Measurements from ENCODE around the gene MT4.

Gene MT4

GRCh38 chr16:56606071-56606475 is 41.2 kb downstream of the MT4 start:
- Histone ChIP-seq H3K4me3 (ENCODE audit: low read depth, low read length) (no peak overlapping the region), H3K27me3 (ENCODE audit: control insufficient read depth, insufficient read depth, low read length) (peaks cover 39% of the 10 kb centered on the region), H3K36me3 (ENCODE audit: control insufficient read depth, insufficient read depth, low read length) (no peaks in the 10 kb centered on the region), H3K4me1 (ENCODE audit: control insufficient read depth, insufficient read depth, low read length) (peaks cover 36% of the 10 kb centered on the region), H3K27ac (ENCODE audit: low read depth, low read length) (no peak overlapping the region), H3K9ac (ENCODE audit: low read length) (no peak overlapping the region), H3K9me3 (ENCODE audit: control insufficient read depth, insufficient read depth, low read depth, low read length) (no peaks in the 10 kb centered on the region)

- Histone ChIP-seq H3K27ac (ENCODE audit: low read depth, low read length) (no peak overlapping the region), H3K9me3 (ENCODE audit: control insufficient read depth, insufficient read depth, low read depth, low read length) (no peaks in the 10 kb centered on the region), H3K4me1 (ENCODE audit: control insufficient read depth, insufficient read depth, low read length) (peaks cover 36% of the 10 kb centered on the region), H3K36me3 (ENCODE audit: control insufficient read depth, insufficient read depth, low read length) (no peaks in the 10 kb centered on the region), H3K4me3 (ENCODE audit: low read depth, low read length) (no peak overlapping the region), H3K9ac (ENCODE audit: low read length) (no peak overlapping the region), H3K27me3 (ENCODE audit: control insufficient read depth, insufficient read depth, low read length) (peaks cover 44% of the 10 kb centered on the region)
Observed at GRCh38 chr16:56606476-56607108, 41.7 kb downstream of the MT4 start.

- Histone ChIP-seq H3K4me1 (ENCODE audit: control insufficient read depth, insufficient read depth, low read length) (peaks cover 36% of the 10 kb centered on the region), H3K27ac (ENCODE audit: low read depth, low read length) (no peak overlapping the region), H3K9me3 (ENCODE audit: control insufficient read depth, insufficient read depth, low read depth, low read length) (no peaks in the 10 kb centered on the region), H3K36me3 (ENCODE audit: control insufficient read depth, insufficient read depth, low read length) (no peaks in the 10 kb centered on the region), H3K4me3 (ENCODE audit: low read depth, low read length) (no peak overlapping the region), H3K27me3 (ENCODE audit: control insufficient read depth, insufficient read depth, low read length) (peaks cover 46% of the 10 kb centered on the region), H3K9ac (ENCODE audit: low read length) (peak overlapping the region; percentile 14)
Observed at GRCh38 chr16:56607109-56607618, 42.3 kb downstream of the MT4 start.

GRCh38 chr16:56607675-56608042 is 42.8 kb downstream of the MT4 start:
- Histone ChIP-seq H3K36me3 (ENCODE audit: control insufficient read depth, insufficient read depth, low read length) (no peaks in the 10 kb centered on the region), H3K9ac (ENCODE audit: low read length) (peak overlapping the region; percentile 81), H3K4me1 (ENCODE audit: control insufficient read depth, insufficient read depth, low read length) (peaks cover 36% of the 10 kb centered on the region), H3K9me3 (ENCODE audit: control insufficient read depth, insufficient read depth, low read depth, low read length) (no peaks in the 10 kb centered on the region), H3K4me3 (ENCODE audit: low read depth, low read length) (peak overlapping the region; percentile 70), H3K27me3 (ENCODE audit: control insufficient read depth, insufficient read depth, low read length) (peaks cover 46% of the 10 kb centered on the region), H3K27ac (ENCODE audit: low read depth, low read length) (peak overlapping the region; percentile 7; the same call in 1 of the 2 replicates)

GRCh38 chr16:56608043-56608875 is 43.4 kb downstream of the MT4 start, which contains the start of gene MT2A:
TSS of gene MT2A (plus strand) at chr16:56608584. CDS start at chr16:56608656, 72 bp downstream.
- Histone ChIP-seq H3K4me1 (ENCODE audit: control insufficient read depth, insufficient read depth, low read length) (peaks cover 36% of the 10 kb centered on the region), H3K36me3 (ENCODE audit: control insufficient read depth, insufficient read depth, low read length) (no peaks in the 10 kb centered on the region), H3K9ac (ENCODE audit: low read length) (peak within 1 kb of the TSS; percentile 81), H3K9me3 (ENCODE audit: control insufficient read depth, insufficient read depth, low read depth, low read length) (no peaks in the 10 kb centered on the region), H3K27ac (ENCODE audit: low read depth, low read length) (peak within 1 kb of the TSS; percentile 7; the same call in 1 of the 2 replicates), H3K4me3 (ENCODE audit: low read depth, low read length) (peak within 1 kb of the TSS; percentile 70), H3K27me3 (ENCODE audit: control insufficient read depth, insufficient read depth, low read length) (peaks cover 46% of the 10 kb centered on the region)

- H3K4me1 ChIP-seq (ENCODE audit: control insufficient read depth, insufficient read depth, low read length) = peaks cover 36% of the 10 kb centered on the region
- H3K9me3 ChIP-seq (ENCODE audit: control insufficient read depth, insufficient read depth, low read depth, low read length) = no peaks in the 10 kb centered on the region
- no peak overlapping the region for H3K27ac ChIP-seq (ENCODE audit: low read depth, low read length)
- H3K9ac ChIP-seq (ENCODE audit: low read length) = peak overlapping the region; percentile 74
- H3K4me3 ChIP-seq (ENCODE audit: low read depth, low read length) = peak overlapping the region; percentile 70
- H3K36me3 ChIP-seq (ENCODE audit: control insufficient read depth, insufficient read depth, low read length) = no peaks in the 10 kb centered on the region
- peaks cover 50% of the 10 kb centered on the region for H3K27me3 ChIP-seq (ENCODE audit: control insufficient read depth, insufficient read depth, low read length)
Observed at GRCh38 chr16:56608876-56609462, 44.1 kb downstream of the MT4 start.

- Histone ChIP-seq H3K4me3 (ENCODE audit: low read depth, low read length) (peak overlapping the region; percentile 70), H3K9ac (ENCODE audit: low read length) (peak overlapping the region; percentile 44), H3K36me3 (ENCODE audit: control insufficient read depth, insufficient read depth, low read length) (no peaks in the 10 kb centered on the region), H3K9me3 (ENCODE audit: control insufficient read depth, insufficient read depth, low read depth, low read length) (no peaks in the 10 kb centered on the region), H3K4me1 (ENCODE audit: control insufficient read depth, insufficient read depth, low read length) (peaks cover 36% of the 10 kb centered on the region), H3K27me3 (ENCODE audit: control insufficient read depth, insufficient read depth, low read length) (peaks cover 53% of the 10 kb centered on the region), H3K27ac (ENCODE audit: low read depth, low read length) (no peak overlapping the region)
Observed at GRCh38 chr16:56609463-56609921, 44.6 kb downstream of the MT4 start.

- H3K4me3 ChIP-seq (ENCODE audit: low read depth, low read length) = peak overlapping the region; percentile 17; the same call in 1 of the 2 replicates
- H3K9me3 ChIP-seq (ENCODE audit: control insufficient read depth, insufficient read depth, low read depth, low read length) = no peaks in the 10 kb centered on the region
- H3K27ac ChIP-seq (ENCODE audit: low read depth, low read length) = no peak overlapping the region
- peak overlapping the region; percentile 29 for H3K9ac ChIP-seq (ENCODE audit: low read length)
- H3K4me1 ChIP-seq (ENCODE audit: control insufficient read depth, insufficient read depth, low read length) = peaks cover 36% of the 10 kb centered on the region
- H3K27me3 ChIP-seq (ENCODE audit: control insufficient read depth, insufficient read depth, low read length) = peaks cover 59% of the 10 kb centered on the region
- H3K36me3 ChIP-seq (ENCODE audit: control insufficient read depth, insufficient read depth, low read length) = no peaks in the 10 kb centered on the region
Observed at GRCh38 chr16:56610017-56610608, 45.2 kb downstream of the MT4 start.

GRCh38 chr16:56610609-56611111 is 45.8 kb downstream of the MT4 start:
- Histone ChIP-seq H3K9ac (ENCODE audit: low read length) (no peak overlapping the region), H3K4me1 (ENCODE audit: control insufficient read depth, insufficient read depth, low read length) (peaks cover 36% of the 10 kb centered on the region), H3K27ac (ENCODE audit: low read depth, low read length) (no peak overlapping the region)

GRCh38 chr16:56611281-56611833 is 46.5 kb downstream of the MT4 start:
- no peak overlapping the region for H3K4me3 ChIP-seq (ENCODE audit: low read depth, low read length)
- peaks cover 67% of the 10 kb centered on the region for H3K27me3 ChIP-seq (ENCODE audit: control insufficient read depth, insufficient read depth, low read length)
- no peak overlapping the region for H3K27ac ChIP-seq (ENCODE audit: low read depth, low read length)
- H3K4me1 ChIP-seq (ENCODE audit: control insufficient read depth, insufficient read depth, low read length) = peaks cover 36% of the 10 kb centered on the region
- H3K9ac ChIP-seq (ENCODE audit: low read length) = no peak overlapping the region
- H3K36me3 ChIP-seq (ENCODE audit: control insufficient read depth, insufficient read depth, low read length) = no peaks in the 10 kb centered on the region
- no peaks in the 10 kb centered on the region for H3K9me3 ChIP-seq (ENCODE audit: control insufficient read depth, insufficient read depth, low read depth, low read length)

More at GRCh38 chr16:56610609-56611111, 45.8 kb downstream of the MT4 start:
- no peak overlapping the region for H3K4me3 ChIP-seq (ENCODE audit: low read depth, low read length)
- H3K27me3 ChIP-seq (ENCODE audit: control insufficient read depth, insufficient read depth, low read length) = peaks cover 63% of the 10 kb centered on the region
- H3K36me3 ChIP-seq (ENCODE audit: control insufficient read depth, insufficient read depth, low read length) = no peaks in the 10 kb centered on the region
- H3K9me3 ChIP-seq (ENCODE audit: control insufficient read depth, insufficient read depth, low read depth, low read length) = no peaks in the 10 kb centered on the region

All from HUES6 (cell line).